ENCODE measurements around the gene FRMD4A. TPM values are rescaled to one million over a fixed set of nuclear protein-coding genes. Genes with fewer than 3 reads are reported as not detected.

Gene FRMD4A
- total and polyA plus RNA-seq, 2 of the 4 experiments (the other 2 are of a cell fraction): 30.3 to 68.8 TPM

- ATAC-seq (ENCODE audit: low read depth): no peak; the same call in 1 of the 2 replicates
- Histone ChIP-seq H3K36me3 (ENCODE audit: control insufficient read depth, insufficient read depth, low read length) (peaks cover 16% of the 10 kb centered on the region), H3K4me3 (ENCODE audit: insufficient read depth, low read depth, low read length) (no peak overlapping the region), H2AK5ac (ENCODE audit: low read depth, low read length) (peak overlapping the region; percentile 65; the same call in 1 of the 2 replicates), H4K8ac (ENCODE audit: low read depth in 2 of 2, low read length in 2 of 2) (peak overlapping the region; percentile 73 to 84), H2BK5ac (ENCODE audit: low read depth, low read length, poor library complexity, severe bottlenecking) (peak overlapping the region; percentile 67), H3K27ac (ENCODE audit: insufficient read depth, low read length) (peak overlapping the region; percentile 75), H3K79me1 (ENCODE audit: low read depth in 1 of 2, low read length in 2 of 2) (peaks cover 13 to 67% of the 10 kb centered on the region in 2 experiments), H3K23ac (ENCODE audit: low read depth, low read length) (peak overlapping the region; percentile 74), H2AK9ac (replicated peaks; ENCODE audit: low read depth, low read length, poor library complexity) (no peak overlapping the region), H3K9me1 (ENCODE audit: insufficient read depth, low read length) (0 out of 2 replicates have a peak, but pooled peaks cover 7% of the 10 kb centered on the region), H3K56ac (ENCODE audit: extremely low read depth, insufficient read depth, low read length) (peak overlapping the region; percentile 76), H4K20me1 (ENCODE audit: insufficient read depth, low read length) (no peaks in the 10 kb centered on the region), H3K18ac (ENCODE audit: low read depth, low read length) (0 out of 2 replicates have a peak overlapping the region, but pooled peaks have one; percentile 7), H2BK20ac (ENCODE audit: low read depth, low read length) (0 out of 2 replicates have a peak overlapping the region, but pooled peaks have one; percentile 28), H3K14ac (replicated peaks; ENCODE audit: low read depth, low read length) (peak overlapping the region; percentile 82), H3K4me1 (ENCODE audit: control insufficient read depth, insufficient read depth, low read length) (peaks cover 13% of the 10 kb centered on the region), H2BK120ac (ENCODE audit: low read depth, low read length) (peak overlapping the region; percentile 63), H3K27me3 (ENCODE audit: control insufficient read depth, insufficient read depth, low read length) (no peaks in the 10 kb centered on the region), H2AFZ (replicated peaks; ENCODE audit: low read length, poor library complexity) (no peak overlapping the region), H3K4ac (ENCODE audit: low read depth, low read length) (peak overlapping the region; percentile 81; the same call in 1 of the 2 replicates), H2BK15ac (ENCODE audit: low read depth, low read length) (no peak overlapping the region), H4K91ac (ENCODE audit: insufficient read depth, low read depth, low read length) (peak overlapping the region; percentile 48), H3K4me2 (ENCODE audit: low read depth, low read length) (peak overlapping the region; percentile 47), H3K9ac (ENCODE audit: low read depth, low read length) (peak overlapping the region; percentile 67; the same call in 1 of the 2 replicates), H4K5ac (ENCODE audit: low read depth, low read length) (peak overlapping the region; percentile 7; the same call in 1 of the 2 replicates), H3K9me3 (ENCODE audit: control insufficient read depth, insufficient read depth, low read length) (no peaks in the 10 kb centered on the region)
- POLR2A ChIA-PET (ENCODE audit: unreplicated experiment): interaction anchor here (0.6 kb wide), 1 partner anchor 14 kb away, joined by 4 read pairs; no protein-coding TSS in a partner anchor
- CTCF ChIA-PET: interaction anchor here (0.6 kb wide), 1 partner anchor 20 kb away, joined by 3 read pairs; no protein-coding TSS in a partner anchor
- intact Hi-C loops (cut with micrococcal nuclease): no loop called here
- dilution Hi-C loops (cut with HindIII; ENCODE audit: low sequenced_read_pairs, unreplicated experiment): no loop called here
- no TSS peak for BruUV-seq (replicated peaks)
- no CpG with 5 or more reads among the region's 6 CpGs for WGBS, 2 experiments (ENCODE audit: extremely low coverage in 2 of 2, insufficient read length in 1 of 2)
- TF ChIP-seq CHD1 (IDR thresholded peaks at IDR 0.05; ENCODE audit: low read depth, low read length) (no peak), MAFK (IDR thresholded peaks at IDR 0.05; ENCODE audit: low read depth, low read length) (no peak), RFX5 (IDR thresholded peaks at IDR 0.05; ENCODE audit: low read depth, low read length) (no peak), FOS (IDR thresholded peaks at IDR 0.05; ENCODE audit: low read depth, low read length) (no peak), NFE2L2 (IDR thresholded peaks at IDR 0.05; ENCODE audit: low read depth, low read length) (no peak), MXI1 (IDR thresholded peaks at IDR 0.05; ENCODE audit: borderline replicate concordance, low read depth, low read length) (no peak), CEBPB (IDR thresholded peaks at IDR 0.05; ENCODE audit: low read depth, low read length) (no peak), RCOR1 (IDR thresholded peaks at IDR 0.05; ENCODE audit: insufficient replicate concordance, low read length) (no peak), ELK1 (IDR thresholded peaks at IDR 0.05; ENCODE audit: borderline replicate concordance, low read depth, low read length) (no peak), RAD21 (IDR thresholded peaks at IDR 0.05; ENCODE audit: low read length) (no peak), MAZ (IDR thresholded peaks at IDR 0.05; ENCODE audit: borderline replicate concordance, low read depth, low read length) (no peak), POLR2A (IDR thresholded peaks at IDR 0.05; ENCODE audit: low read depth, low read length) (no peak)
- in situ Hi-C loops (cut with MboI; ENCODE audit: low sequenced_read_pairs): no loop called here
- DNase-seq: no peak
Observed at GRCh38 chr10:13684806-13685482, 645.8 kb downstream of the FRMD4A start.

All from IMR-90 (cell line).